Measurements from ENCODE around the gene PCDH19.

PCDH19 gene

GRCh38 chrX:100264200-100264599 lies 145.9 kb downstream of the PCDH19 start:
- no peak for ATAC-seq
- no peak for TF ChIP-seq OSR1 (CRISPR knock-in tag; IDR thresholded peaks at IDR 0.05)
- TF ChIP-seq ZFP30 (CRISPR knock-in tag; IDR thresholded peaks at IDR 0.05), result no peak
- TF ChIP-seq ESRRG (CRISPR knock-in tag; IDR thresholded peaks at IDR 0.05), result no peak
- no peak for TF ChIP-seq TCF4 (CRISPR knock-in tag; IDR thresholded peaks at IDR 0.05; ENCODE audit: borderline replicate concordance)
- no peak for TF ChIP-seq RARB (CRISPR knock-in tag; IDR thresholded peaks at IDR 0.05)
- TF ChIP-seq BACH2 (CRISPR knock-in tag; IDR thresholded peaks at IDR 0.05; ENCODE audit: borderline replicate concordance), result no peak
- TF ChIP-seq ZNF70 (CRISPR knock-in tag; IDR thresholded peaks at IDR 0.05), result no peak
- TF ChIP-seq TOX (CRISPR knock-in tag; IDR thresholded peaks at IDR 0.05; ENCODE audit: borderline replicate concordance), result no peak
- TF ChIP-seq CREB5 (CRISPR knock-in tag; IDR thresholded peaks at IDR 0.05; ENCODE audit: low read depth), result no peak
- no peak for TF ChIP-seq GLIS3 (CRISPR knock-in tag; IDR thresholded peaks at IDR 0.05)

- ATAC-seq, result no peak
- no peak for TF ChIP-seq TOX (CRISPR knock-in tag; IDR thresholded peaks at IDR 0.05; ENCODE audit: borderline replicate concordance)
- no peak for TF ChIP-seq ZNF8 (CRISPR knock-in tag; IDR thresholded peaks at IDR 0.05)
- TF ChIP-seq ESRRG (CRISPR knock-in tag; IDR thresholded peaks at IDR 0.05), result no peak
Observed at GRCh38 chrX:100263650-100264049, 146.4 kb downstream of the PCDH19 start.

- no peak for ATAC-seq
- TF ChIP-seq PPARA (CRISPR knock-in tag; IDR thresholded peaks at IDR 0.05; ENCODE audit: borderline replicate concordance) (no peak), RARB (CRISPR knock-in tag; IDR thresholded peaks at IDR 0.05) (no peak)
- TF ChIP-seq, protein P1, sequence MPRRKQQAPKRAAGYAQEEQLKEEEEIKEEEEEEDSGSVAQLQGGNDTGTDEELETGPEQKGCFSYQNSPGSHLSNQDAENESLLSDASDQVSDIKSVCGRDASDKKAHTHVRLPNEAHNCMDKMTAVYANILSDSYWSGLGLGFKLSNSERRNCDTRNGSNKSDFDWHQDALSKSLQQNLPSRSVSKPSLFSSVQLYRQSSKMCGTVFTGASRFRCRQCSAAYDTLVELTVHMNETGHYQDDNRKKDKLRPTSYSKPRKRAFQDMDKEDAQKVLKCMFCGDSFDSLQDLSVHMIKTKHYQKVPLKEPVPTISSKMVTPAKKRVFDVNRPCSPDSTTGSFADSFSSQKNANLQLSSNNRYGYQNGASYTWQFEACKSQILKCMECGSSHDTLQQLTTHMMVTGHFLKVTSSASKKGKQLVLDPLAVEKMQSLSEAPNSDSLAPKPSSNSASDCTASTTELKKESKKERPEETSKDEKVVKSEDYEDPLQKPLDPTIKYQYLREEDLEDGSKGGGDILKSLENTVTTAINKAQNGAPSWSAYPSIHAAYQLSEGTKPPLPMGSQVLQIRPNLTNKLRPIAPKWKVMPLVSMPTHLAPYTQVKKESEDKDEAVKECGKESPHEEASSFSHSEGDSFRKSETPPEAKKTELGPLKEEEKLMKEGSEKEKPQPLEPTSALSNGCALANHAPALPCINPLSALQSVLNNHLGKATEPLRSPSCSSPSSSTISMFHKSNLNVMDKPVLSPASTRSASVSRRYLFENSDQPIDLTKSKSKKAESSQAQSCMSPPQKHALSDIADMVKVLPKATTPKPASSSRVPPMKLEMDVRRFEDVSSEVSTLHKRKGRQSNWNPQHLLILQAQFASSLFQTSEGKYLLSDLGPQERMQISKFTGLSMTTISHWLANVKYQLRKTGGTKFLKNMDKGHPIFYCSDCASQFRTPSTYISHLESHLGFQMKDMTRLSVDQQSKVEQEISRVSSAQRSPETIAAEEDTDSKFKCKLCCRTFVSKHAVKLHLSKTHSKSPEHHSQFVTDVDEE (CRISPR knock-in tag; IDR thresholded peaks at IDR 0.05), result no peak
Observed at GRCh38 chrX:100248885-100249493, 161.1 kb downstream of the PCDH19 start.

GRCh38 chrX:100247826-100248225 lies 162.2 kb downstream of the PCDH19 start:
- no peak for ATAC-seq
- TF ChIP-seq BACH2 (CRISPR knock-in tag; IDR thresholded peaks at IDR 0.05; ENCODE audit: borderline replicate concordance) (no peak), GLIS3 (CRISPR knock-in tag; IDR thresholded peaks at IDR 0.05) (no peak), ZNF8 (CRISPR knock-in tag; IDR thresholded peaks at IDR 0.05) (no peak), ARNTL (CRISPR knock-in tag; IDR thresholded peaks at IDR 0.05; ENCODE audit: borderline replicate concordance, low read depth) (no peak), SNAI2 (CRISPR knock-in tag; IDR thresholded peaks at IDR 0.05) (no peak), TCF4 (CRISPR knock-in tag; IDR thresholded peaks at IDR 0.05; ENCODE audit: borderline replicate concordance) (no peak), ISL1 (CRISPR knock-in tag; IDR thresholded peaks at IDR 0.05) (no peak), CREB5 (CRISPR knock-in tag; IDR thresholded peaks at IDR 0.05; ENCODE audit: low read depth) (no peak), CSDC2 (CRISPR knock-in tag; IDR thresholded peaks at IDR 0.05) (no peak), CSRNP3 (CRISPR knock-in tag; IDR thresholded peaks at IDR 0.05) (no peak), ZNF70 (CRISPR knock-in tag; IDR thresholded peaks at IDR 0.05) (no peak), RARB (CRISPR knock-in tag; IDR thresholded peaks at IDR 0.05) (no peak), ZNF565 (CRISPR knock-in tag; conservative IDR thresholded peaks at IDR 0.05; ENCODE audit: low read depth) (no peak), ESRRG (CRISPR knock-in tag; IDR thresholded peaks at IDR 0.05) (no peak)
- TF ChIP-seq, protein P1 (CRISPR knock-in tag; IDR thresholded peaks at IDR 0.05), result no peak
